Ascending aorta (tissue), 2 donors: ENCODE measurements around the gene VOPP1. TPM values are rescaled to one million over a fixed set of nuclear protein-coding genes. Genes with fewer than 3 reads are reported as not detected.

Source experiments
- DNase-seq, 2 donors: peaks; one replicate each; pipeline ENCODE4 v3.0.0-alpha.2; 2019; ENCODE audit warnings: low spot score in 2 of 2
- H3K27ac ChIP-seq, 2 donors: fragments of 200-600 bp; sonication (generic); one replicate each; pipeline ENCODE4 v1.5.1; 2016 to 2017; ENCODE audit warnings: mild to moderate bottlenecking in 1 of 2
- H3K27me3 ChIP-seq: fragments of 200-600 bp; sonication (generic); one replicate; pipeline ENCODE4 v1.5.1; 2017
- H3K36me3 ChIP-seq, 2 donors: fragments of 200-600 bp; sonication (generic); one replicate each; pipeline ENCODE4 v1.5.1; 2016
- H3K4me1 ChIP-seq, 2 donors: fragments of 200-600 bp; sonication (generic); one replicate each; pipeline ENCODE4 v1.5.1; 2016 to 2017; ENCODE audit warnings: mild to moderate bottlenecking in 1 of 2
- H3K4me3 ChIP-seq, 2 donors: fragments of 200-600 bp; sonication (generic); one replicate each; pipeline ENCODE4 v1.5.1; 2016 to 2017; ENCODE audit warnings: mild to moderate bottlenecking in 1 of 2
- H3K9me3 ChIP-seq, 2 donors: fragments of 200-600 bp; sonication (generic); one replicate each; pipeline ENCODE4 v1.5.1; 2016
- intact Hi-C: fragments of 100-400 bp; cut with DNase I; formaldehyde crosslinking; loops from one replicate; pipeline ENCODE4 v1.15.1; 2023
- total RNA-seq: library from RNA; depleted of rRNA; stranded (reverse); fragments of >200 nt; gene quantifications from one replicate; pipeline ENCODE4 v1.1.0, GENCODE V29; 2016
- TF ChIP-seq, protein P1 (sequence below), 3 experiments: fragments of 200-600 bp in 2 of 3; fragments of 450-650 bp in 1 of 3; sonication (generic) in 2 of 3; IDR thresholded peaks; one replicate each; pipeline ENCODE4 v1.5.1; 2016 to 2019; ENCODE audit warnings: antibody characterized with exemption in 3 of 3, mild to moderate bottlenecking in 1 of 3, moderate library complexity in 1 of 3

The VOPP1 gene
- total RNA-seq, 1 donor from 2014 or later, result 78.8 TPM

DNA sequence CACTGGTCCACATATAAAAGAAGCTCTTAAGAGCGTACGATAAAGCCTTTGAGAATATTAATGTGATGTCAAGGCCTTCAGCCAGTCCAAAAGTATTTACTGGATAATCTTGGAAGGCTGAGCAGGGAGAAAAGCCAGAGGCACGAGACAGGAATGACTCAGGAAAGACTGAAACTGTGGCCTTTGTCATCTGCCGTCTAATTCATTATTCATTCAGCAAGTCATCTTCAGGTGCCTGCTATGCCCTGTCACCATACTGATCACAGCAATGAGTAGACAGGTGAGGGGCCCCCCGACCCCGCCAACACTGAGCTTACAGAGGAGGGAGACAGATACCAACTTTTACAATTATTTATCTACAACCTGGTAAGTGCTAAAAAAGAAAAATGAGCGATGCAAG is 78.9 kb downstream of the VOPP1 start:
- H3K4me1 ChIP-seq, result no peaks in the 10 kb centered on the region
- peaks cover 23 to 65% of the 10 kb centered on the region in 2 donors for H3K36me3 ChIP-seq
- H3K27me3 ChIP-seq, result no peaks in the 10 kb centered on the region
- no peak overlapping the region for H3K27ac ChIP-seq
- H3K9me3 ChIP-seq, result no peaks in the 10 kb centered on the region
- no peak overlapping the region for H3K4me3 ChIP-seq
- TF ChIP-seq, protein P1, sequence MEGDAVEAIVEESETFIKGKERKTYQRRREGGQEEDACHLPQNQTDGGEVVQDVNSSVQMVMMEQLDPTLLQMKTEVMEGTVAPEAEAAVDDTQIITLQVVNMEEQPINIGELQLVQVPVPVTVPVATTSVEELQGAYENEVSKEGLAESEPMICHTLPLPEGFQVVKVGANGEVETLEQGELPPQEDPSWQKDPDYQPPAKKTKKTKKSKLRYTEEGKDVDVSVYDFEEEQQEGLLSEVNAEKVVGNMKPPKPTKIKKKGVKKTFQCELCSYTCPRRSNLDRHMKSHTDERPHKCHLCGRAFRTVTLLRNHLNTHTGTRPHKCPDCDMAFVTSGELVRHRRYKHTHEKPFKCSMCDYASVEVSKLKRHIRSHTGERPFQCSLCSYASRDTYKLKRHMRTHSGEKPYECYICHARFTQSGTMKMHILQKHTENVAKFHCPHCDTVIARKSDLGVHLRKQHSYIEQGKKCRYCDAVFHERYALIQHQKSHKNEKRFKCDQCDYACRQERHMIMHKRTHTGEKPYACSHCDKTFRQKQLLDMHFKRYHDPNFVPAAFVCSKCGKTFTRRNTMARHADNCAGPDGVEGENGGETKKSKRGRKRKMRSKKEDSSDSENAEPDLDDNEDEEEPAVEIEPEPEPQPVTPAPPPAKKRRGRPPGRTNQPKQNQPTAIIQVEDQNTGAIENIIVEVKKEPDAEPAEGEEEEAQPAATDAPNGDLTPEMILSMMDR (IDR thresholded peaks at IDR 0.05), result no peak
- intact Hi-C loops, result no loop called here
- no peak for DNase-seq

DNA sequence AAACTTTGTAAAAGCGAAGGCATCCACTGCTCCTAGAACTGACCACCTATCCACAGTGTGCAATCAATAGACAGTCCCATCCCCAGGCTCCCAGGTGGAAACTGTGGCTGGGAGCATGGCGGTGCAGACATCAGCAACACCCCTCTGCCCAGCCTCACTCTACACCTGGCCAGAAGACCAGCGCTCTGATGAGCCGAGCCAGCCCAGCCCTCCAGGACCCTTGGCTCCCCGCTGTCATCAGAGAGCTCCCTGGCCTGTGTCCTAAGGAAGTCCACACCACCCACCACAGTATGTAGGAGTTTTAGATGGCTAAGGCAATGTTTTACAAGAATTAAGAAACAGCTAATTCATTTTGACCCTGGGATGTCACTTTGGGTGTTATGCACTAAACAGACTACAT is 81.0 kb downstream of the VOPP1 start:
- H3K9me3 ChIP-seq, result no peaks in the 10 kb centered on the region
- TF ChIP-seq, protein P1 (IDR thresholded peaks at IDR 0.05), result no peak
- no peaks in the 10 kb centered on the region for H3K27me3 ChIP-seq
- H3K4me1 ChIP-seq, result no peaks in the 10 kb centered on the region
- H3K4me3 ChIP-seq, result no peak overlapping the region
- intact Hi-C loops, result no loop called here
- H3K27ac ChIP-seq, result no peak overlapping the region
- H3K36me3 ChIP-seq, result peaks cover 18 to 55% of the 10 kb centered on the region in 2 donors
- DNase-seq, result no peak

DNA sequence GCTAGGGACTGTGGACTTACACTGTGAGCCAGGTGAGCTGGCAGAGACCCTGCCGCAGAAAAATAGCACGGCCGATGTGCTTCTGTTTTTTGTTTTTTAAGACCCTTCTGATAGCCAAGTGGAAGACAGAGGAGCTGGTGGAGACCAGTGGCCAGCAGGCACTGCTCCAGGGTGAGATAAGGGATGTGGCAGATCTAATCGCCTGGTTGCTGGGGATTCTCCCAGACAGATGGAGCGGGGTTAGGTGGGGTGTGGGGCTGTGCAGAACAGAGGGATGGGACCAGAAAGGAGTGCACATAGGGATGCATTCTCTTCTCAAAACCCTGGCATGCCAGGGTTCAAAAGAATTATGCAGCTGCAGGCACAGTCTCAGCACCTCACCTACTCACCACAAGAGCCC is 82.2 kb downstream of the VOPP1 start:
- intact Hi-C loops, result no loop called here
- H3K36me3 ChIP-seq, result peaks cover 17 to 43% of the 10 kb centered on the region in 2 donors
- H3K4me1 ChIP-seq, result no peaks in the 10 kb centered on the region
- no peak for DNase-seq
- H3K27me3 ChIP-seq, result no peaks in the 10 kb centered on the region
- TF ChIP-seq, protein P1 (IDR thresholded peaks at IDR 0.05), result no peak
- H3K9me3 ChIP-seq, result no peaks in the 10 kb centered on the region
- no peak overlapping the region for H3K27ac ChIP-seq
- no peak overlapping the region for H3K4me3 ChIP-seq

GRCh38 chr7:55489552-55489951 is 82.8 kb downstream of the VOPP1 start:
- Histone ChIP-seq H3K9me3 (no peaks in the 10 kb centered on the region), H3K4me1 (no peaks in the 10 kb centered on the region), H3K27me3 (no peaks in the 10 kb centered on the region), H3K36me3 (peaks cover 17 to 43% of the 10 kb centered on the region in 2 donors), H3K4me3 (no peak overlapping the region), H3K27ac (no peak overlapping the region)
- intact Hi-C loops, result no loop called here
- DNase-seq, result no peak
- TF ChIP-seq, protein P1 (IDR thresholded peaks at IDR 0.05), result no peak

DNA sequence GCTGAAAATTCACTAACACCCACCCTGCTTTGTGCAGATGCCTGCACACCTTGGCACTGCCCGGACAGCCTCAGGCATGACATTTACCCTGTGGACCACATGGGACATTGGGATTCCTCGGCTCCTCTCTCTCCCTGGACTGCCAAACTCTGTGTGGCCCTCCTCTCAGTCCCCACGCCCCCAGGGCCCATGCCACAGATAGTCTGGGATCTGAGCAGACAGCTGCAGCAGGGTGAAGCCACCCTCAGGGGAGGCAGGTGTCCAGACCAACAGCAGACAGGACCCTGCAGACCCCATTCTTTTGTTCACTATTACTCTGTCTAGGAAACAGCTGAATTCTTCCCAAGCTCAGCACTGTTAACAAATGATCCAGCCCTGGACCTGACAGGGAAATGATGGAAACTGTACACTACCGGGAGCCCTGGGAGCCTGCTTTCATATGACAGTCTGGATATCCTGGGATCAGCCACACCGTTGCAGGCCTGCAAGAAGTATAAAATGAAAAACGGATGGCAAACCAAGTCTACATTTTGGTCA is 83.4 kb downstream of the VOPP1 start:
- no peaks in the 10 kb centered on the region for H3K4me1 ChIP-seq
- no peaks in the 10 kb centered on the region for H3K9me3 ChIP-seq
- peaks cover 17 to 43% of the 10 kb centered on the region in 2 donors for H3K36me3 ChIP-seq
- no peak overlapping the region for H3K27ac ChIP-seq
- no peak overlapping the region for H3K4me3 ChIP-seq
- no peaks in the 10 kb centered on the region for H3K27me3 ChIP-seq
- intact Hi-C loops, result no loop called here
- TF ChIP-seq, protein P1 (IDR thresholded peaks at IDR 0.05), result no peak
- DNase-seq, result no peak

DNA sequence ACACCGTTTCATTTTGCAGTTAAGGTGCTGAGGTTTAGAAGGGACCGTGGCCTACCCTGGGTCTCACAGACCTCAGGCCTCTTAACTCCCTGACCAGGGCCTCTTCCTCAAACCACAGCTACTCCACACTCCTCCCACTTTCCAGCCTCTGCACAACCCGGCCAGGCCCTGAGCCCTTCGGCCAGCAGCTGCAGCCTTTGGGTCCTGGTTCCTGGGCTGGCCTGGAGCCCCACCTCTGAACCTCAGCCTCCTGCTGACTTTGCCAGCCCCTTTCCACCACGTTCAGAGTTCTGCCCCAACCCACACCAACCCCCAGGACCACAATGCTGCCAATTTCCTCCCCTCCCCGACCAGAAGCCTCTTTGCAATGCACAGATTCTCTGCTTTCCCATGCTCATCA is 84.1 kb downstream of the VOPP1 start:
- TF ChIP-seq, protein P1 (IDR thresholded peaks at IDR 0.05), result no peak
- no peak for DNase-seq
- no peak overlapping the region for H3K27ac ChIP-seq
- no peak overlapping the region for H3K4me3 ChIP-seq
- intact Hi-C loops, result no loop called here
- peaks cover 17 to 43% of the 10 kb centered on the region in 2 donors for H3K36me3 ChIP-seq
- no peaks in the 10 kb centered on the region for H3K27me3 ChIP-seq
- no peaks in the 10 kb centered on the region for H3K9me3 ChIP-seq
- no peaks in the 10 kb centered on the region for H3K4me1 ChIP-seq
